ENCODE data around the gene RASA4B. TPM values are rescaled to one million over a fixed set of nuclear protein-coding genes. Genes with fewer than 3 reads are reported as not detected.

The RASA4B gene
- total and polyA plus RNA-seq, 9 of the 15 experiments (the other 6 are each of a cell fraction or from before 2014, with no cell fraction given), result 0.01 to 2.9 (median 1.5) TPM; not detected in 1

DNA sequence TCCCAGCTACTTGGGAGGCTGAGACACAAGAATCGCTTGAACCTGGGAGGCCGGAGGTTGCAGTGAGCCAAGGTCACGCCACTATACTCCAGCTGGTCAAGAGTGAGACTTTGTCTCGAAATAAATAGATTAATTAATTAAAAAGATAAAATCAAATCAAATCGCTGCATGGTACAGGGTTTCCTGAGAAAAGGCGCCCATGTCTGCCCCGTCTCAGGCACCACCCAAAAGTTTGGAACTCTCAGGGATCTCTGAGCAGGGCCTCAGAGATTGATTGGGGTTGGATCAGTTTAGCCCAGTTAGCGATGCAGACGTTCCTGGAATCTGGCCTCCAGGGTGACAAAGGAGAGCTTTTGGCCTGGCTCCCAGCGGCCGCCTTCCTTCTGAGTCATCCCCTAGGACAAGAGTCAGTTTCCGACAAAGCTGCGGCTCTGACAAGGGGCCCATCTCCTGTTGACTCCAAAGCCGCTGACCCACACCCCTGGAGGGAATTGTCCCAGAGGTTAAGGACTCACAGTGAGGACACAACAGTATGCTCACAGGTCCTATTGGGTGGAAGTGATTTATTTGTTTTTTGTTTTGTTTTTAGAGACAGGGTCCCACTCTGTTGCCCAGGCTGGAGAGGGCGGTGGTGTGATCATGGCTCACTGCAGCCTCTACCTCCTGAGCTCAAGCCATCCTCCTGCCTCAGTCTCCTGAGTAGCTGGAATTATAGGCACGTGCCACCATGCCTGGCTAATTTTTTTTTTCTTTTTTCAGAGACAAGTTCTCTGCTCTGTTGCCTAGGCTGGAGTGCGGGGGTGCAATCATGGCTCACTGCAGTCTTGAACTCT lies 77.4 kb downstream of the RASA4B start (continued):
- TF ChIP-seq MGA (IDR thresholded peaks at IDR 0.05) (no peak), ZNF12 (CRISPR knock-in tag; IDR thresholded peaks at IDR 0.05) (peak; percentile 98), SMARCE1 (IDR thresholded peaks at IDR 0.05) (peak; percentile 68), DIDO1 (tag; IDR thresholded peaks at IDR 0.05; ENCODE audit: low read depth) (no peak), KLF13 (tag; IDR thresholded peaks at IDR 0.05; ENCODE audit: borderline replicate concordance, low read depth) (no peak), TEAD4 (IDR thresholded peaks at IDR 0.05; ENCODE audit: low read length) (no peak; the same call in 1 of the 2 replicates), TEAD4 (CRISPR knock-in tag; IDR thresholded peaks at IDR 0.05; ENCODE audit: borderline replicate concordance) (no peak), FOXK2 (conservative IDR thresholded peaks at IDR 0.05 in 1 of 2, IDR thresholded peaks at IDR 0.05 in 1 of 2; ENCODE audit: low read depth in 2 of 2) (no peak), ZNF589 (CRISPR knock-in tag; IDR thresholded peaks at IDR 0.05; ENCODE audit: low read depth) (peak; percentile 67; the same call in 1 of the 2 replicates), SRSF9 (IDR thresholded peaks at IDR 0.05; ENCODE audit: borderline replicate concordance, low read depth, low read length) (no peak), POU5F1 (IDR thresholded peaks at IDR 0.05; ENCODE audit: borderline replicate concordance, low read depth, low read length, partially characterized antibody) (no peak), SPI1 (IDR thresholded peaks at IDR 0.05; ENCODE audit: borderline replicate concordance, low read depth, low read length) (no peak), ZFP1 (CRISPR knock-in tag; IDR thresholded peaks at IDR 0.05) (no peak), ZNF324 (CRISPR knock-in tag; IDR thresholded peaks at IDR 0.05) (no peak), CC2D1A (IDR thresholded peaks at IDR 0.05) (no peak), IRF2 (CRISPR knock-in tag; IDR thresholded peaks at IDR 0.05) (no peak), HLTF (IDR thresholded peaks at IDR 0.05) (no peak), ESRRB (CRISPR knock-in tag; IDR thresholded peaks at IDR 0.05; ENCODE audit: borderline replicate concordance) (no peak)
